Breast epithelium (tissue), 3 donors: Measurements from ENCODE around the gene TNNI2.

Source experiments
- POLR2A ChIP-seq: fragments of 450-650 bp; IDR thresholded peaks from one replicate; pipeline ENCODE4 v1.6.1; 2016; ENCODE audit warnings: antibody characterized with exemption, mild to moderate bottlenecking, moderate library complexity
- POLR2AphosphoS5 ChIP-seq, 3 donors: sonication (generic); formaldehyde crosslinking; IDR thresholded peaks; one replicate each; pipeline ENCODE4 v1.6.1; 2017; ENCODE audit warnings: antibody characterized with exemption in 3 of 3
- TF ChIP-seq, protein P1 (sequence below), 3 donors: fragments of 450-650 bp; IDR thresholded peaks; one replicate each; pipeline ENCODE4 v1.5.1; 2016 to 2017; ENCODE audit warnings: antibody characterized with exemption in 3 of 3, mild to moderate bottlenecking in 3 of 3, moderate library complexity in 3 of 3

DNA sequence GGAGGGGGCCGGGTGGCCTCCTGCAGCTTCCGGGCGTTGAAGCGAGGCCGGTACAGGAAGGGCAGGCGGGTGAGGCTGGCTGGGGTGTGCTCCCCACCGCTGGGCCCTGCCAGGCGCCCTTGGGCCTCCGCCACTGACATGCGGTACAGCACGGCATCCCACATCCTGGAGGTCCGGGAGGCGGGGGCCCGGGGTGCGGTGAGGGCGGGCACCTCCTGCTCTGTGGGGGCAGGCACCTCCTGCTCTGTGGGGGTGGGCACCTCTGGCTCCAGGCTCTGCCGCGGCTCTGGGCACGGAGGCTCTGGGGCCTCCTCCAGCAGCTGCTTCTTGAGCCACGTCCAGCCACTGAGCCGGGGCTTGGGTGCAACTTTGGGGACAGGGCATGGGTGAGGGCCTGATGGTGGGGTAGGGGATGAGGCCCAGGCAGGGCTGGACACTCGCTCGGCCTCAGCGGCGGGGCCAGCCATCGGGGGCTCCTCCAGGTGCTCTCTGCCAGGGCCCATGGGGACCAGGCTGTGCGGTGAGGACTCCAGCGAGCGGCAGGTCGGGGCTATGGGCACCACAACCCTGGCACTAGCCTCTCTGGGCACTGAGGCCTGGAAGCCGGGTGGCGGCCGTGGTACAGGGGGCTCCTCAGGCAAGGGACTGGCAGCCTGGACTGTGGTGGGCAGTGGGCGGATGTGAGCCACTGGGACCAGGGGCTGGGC lies 50.6 kb downstream of the TNNI2 start:
- TF ChIP-seq, protein P1, sequence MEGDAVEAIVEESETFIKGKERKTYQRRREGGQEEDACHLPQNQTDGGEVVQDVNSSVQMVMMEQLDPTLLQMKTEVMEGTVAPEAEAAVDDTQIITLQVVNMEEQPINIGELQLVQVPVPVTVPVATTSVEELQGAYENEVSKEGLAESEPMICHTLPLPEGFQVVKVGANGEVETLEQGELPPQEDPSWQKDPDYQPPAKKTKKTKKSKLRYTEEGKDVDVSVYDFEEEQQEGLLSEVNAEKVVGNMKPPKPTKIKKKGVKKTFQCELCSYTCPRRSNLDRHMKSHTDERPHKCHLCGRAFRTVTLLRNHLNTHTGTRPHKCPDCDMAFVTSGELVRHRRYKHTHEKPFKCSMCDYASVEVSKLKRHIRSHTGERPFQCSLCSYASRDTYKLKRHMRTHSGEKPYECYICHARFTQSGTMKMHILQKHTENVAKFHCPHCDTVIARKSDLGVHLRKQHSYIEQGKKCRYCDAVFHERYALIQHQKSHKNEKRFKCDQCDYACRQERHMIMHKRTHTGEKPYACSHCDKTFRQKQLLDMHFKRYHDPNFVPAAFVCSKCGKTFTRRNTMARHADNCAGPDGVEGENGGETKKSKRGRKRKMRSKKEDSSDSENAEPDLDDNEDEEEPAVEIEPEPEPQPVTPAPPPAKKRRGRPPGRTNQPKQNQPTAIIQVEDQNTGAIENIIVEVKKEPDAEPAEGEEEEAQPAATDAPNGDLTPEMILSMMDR (IDR thresholded peaks at IDR 0.05), result no peak
- TF ChIP-seq POLR2A, result no peak
- no peak for TF ChIP-seq POLR2AphosphoS5 (IDR thresholded peaks at IDR 0.05)
